Measurements from ENCODE around the gene MYL9. TPM values are rescaled to one million over a fixed set of nuclear protein-coding genes. Genes with fewer than 3 reads are reported as not detected.

The MYL9 gene
- total RNA-seq, 4 donors from 2014 or later = 156 to 974 (median 332) TPM

DNA sequence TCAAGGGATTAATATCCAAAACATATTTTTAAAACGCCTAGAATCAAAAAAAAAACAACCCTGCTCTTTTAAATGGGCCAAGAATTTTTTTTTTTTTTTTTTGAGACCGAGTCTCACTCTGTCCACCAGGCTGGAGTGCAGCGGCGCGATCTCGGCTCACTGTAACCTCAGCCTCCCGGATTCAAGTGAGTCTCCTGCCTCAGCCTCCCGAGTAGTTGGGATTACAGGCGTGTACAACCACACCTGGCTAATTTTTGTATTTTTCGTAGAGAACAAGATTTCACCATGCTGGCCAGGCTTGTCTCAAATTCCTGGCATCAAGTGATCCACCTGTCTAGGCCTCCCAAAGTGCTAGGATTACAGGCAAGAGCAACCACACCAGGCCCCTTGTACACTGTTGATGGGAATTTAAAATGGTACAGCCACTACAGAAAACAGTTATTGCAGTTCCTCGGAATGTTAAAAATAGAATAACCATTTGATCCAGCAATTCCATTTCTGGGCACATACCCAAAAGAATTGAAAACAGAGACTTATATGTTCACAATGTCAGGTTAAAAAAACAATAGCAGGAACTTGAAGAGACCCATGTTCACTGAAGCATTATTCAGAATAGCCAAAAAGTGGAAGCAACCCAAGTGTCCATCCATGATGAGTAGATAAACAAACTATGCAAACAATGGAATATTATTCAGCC, 3.1 kb upstream of the MYL9 start:
- DNase-seq = no peak
- H3K9me3 ChIP-seq = no peaks in the 10 kb centered on the region
- H3K4me1 ChIP-seq = peaks cover 0 to 9% (median 8%) of the 10 kb centered on the region in 4 donors
- WGBS, 2 donors (ENCODE audit: low coverage in 1 of 2) = 83 to 84% methylated on average over 11 of the region's 11 CpGs
- intact Hi-C loops (cut with DNase I; ENCODE audit: low total_unique reads) = no loop called here
- H3K4me3 ChIP-seq = no peak overlapping the region
- TF ChIP-seq POLR2AphosphoS5 (IDR thresholded peaks at IDR 0.05) (no peak), EP300 (IDR thresholded peaks at IDR 0.05; ENCODE audit: low read depth) (no peak), POLR2A (IDR thresholded peaks at IDR 0.05) (no peak)
- TF ChIP-seq, protein P1, sequence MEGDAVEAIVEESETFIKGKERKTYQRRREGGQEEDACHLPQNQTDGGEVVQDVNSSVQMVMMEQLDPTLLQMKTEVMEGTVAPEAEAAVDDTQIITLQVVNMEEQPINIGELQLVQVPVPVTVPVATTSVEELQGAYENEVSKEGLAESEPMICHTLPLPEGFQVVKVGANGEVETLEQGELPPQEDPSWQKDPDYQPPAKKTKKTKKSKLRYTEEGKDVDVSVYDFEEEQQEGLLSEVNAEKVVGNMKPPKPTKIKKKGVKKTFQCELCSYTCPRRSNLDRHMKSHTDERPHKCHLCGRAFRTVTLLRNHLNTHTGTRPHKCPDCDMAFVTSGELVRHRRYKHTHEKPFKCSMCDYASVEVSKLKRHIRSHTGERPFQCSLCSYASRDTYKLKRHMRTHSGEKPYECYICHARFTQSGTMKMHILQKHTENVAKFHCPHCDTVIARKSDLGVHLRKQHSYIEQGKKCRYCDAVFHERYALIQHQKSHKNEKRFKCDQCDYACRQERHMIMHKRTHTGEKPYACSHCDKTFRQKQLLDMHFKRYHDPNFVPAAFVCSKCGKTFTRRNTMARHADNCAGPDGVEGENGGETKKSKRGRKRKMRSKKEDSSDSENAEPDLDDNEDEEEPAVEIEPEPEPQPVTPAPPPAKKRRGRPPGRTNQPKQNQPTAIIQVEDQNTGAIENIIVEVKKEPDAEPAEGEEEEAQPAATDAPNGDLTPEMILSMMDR (IDR thresholded peaks at IDR 0.05) = peak in 1 of 5 experiments; percentile 22
- H3K36me3 ChIP-seq = no peaks in the 10 kb centered on the region
- peak overlapping the region; percentile 47 to 99 (median 90) for H3K27ac ChIP-seq
- H3K27me3 ChIP-seq = no peaks in the 10 kb centered on the region
- in situ Hi-C loops (cut with MboI; ENCODE audit: low pct_ligation_motif_present in 1 of 4, low pct_unique_long_range_greater_than_20kb in 1 of 4, low sequenced_read_pairs in 3 of 4) = no loop called here

DNA sequence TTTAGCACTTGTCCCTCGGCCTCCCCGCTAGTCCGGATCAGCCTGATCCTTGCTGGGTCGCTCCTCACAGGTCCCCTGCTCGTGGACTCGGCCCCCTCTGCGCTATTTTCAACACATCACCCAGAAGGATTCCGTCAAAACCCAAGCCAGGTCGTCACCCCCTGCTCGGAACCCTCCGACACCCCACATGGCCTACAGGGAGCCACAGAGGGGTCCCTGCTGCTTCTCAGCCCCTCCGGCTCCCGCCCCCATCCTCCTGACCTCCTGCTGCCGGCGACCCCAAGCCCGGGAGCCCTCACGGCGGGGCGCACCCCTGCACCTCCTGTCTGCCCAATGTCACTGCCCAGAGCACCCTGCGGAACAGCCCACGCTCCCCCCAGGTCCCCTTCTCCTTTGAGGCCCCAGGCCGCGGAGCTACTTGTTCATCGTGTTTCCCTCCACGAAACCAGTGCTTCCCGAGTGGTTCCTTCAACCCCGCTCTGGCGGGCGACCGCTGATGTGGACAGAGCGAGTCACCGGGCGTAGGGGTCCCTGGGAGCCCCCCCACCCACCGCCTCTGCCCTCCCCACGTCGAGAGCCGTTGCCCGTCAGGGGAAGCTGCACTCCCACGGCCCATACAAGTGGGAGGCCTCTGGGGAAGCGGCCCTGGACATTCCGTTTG, 638 bp upstream of the MYL9 start:
- Histone ChIP-seq H3K4me1 (peaks cover 3 to 25% (median 13%) of the 10 kb centered on the region in 4 donors), H3K4me3 (peak overlapping the region; percentile 56 to 89 (median 58)), H3K36me3 (no peaks in the 10 kb centered on the region), H3K27ac (peak overlapping the region; percentile 80 to 99 (median 90)), H3K27me3 (no peaks in the 10 kb centered on the region), H3K9me3 (no peaks in the 10 kb centered on the region)
- in situ Hi-C loops (cut with MboI; ENCODE audit: low pct_ligation_motif_present in 1 of 4, low pct_unique_long_range_greater_than_20kb in 1 of 4, low sequenced_read_pairs in 3 of 4) = no loop called here
- intact Hi-C loops (cut with DNase I; ENCODE audit: low total_unique reads) = loop anchor here (5.0 kb wide), 1 partner anchor 78 kb away; no protein-coding TSS in a partner anchor
- TF ChIP-seq, protein P1 (IDR thresholded peaks at IDR 0.05) = no peak
- no peak for TF ChIP-seq EP300 (IDR thresholded peaks at IDR 0.05; ENCODE audit: low read depth)
- no peak for TF ChIP-seq POLR2AphosphoS5 (IDR thresholded peaks at IDR 0.05)
- TF ChIP-seq POLR2A (IDR thresholded peaks at IDR 0.05) = no peak
- DNase-seq = no peak
- 53 to 64% methylated on average over 7 to 37 of the region's 41 CpGs for WGBS, 2 donors (ENCODE audit: low coverage in 1 of 2)

DNA sequence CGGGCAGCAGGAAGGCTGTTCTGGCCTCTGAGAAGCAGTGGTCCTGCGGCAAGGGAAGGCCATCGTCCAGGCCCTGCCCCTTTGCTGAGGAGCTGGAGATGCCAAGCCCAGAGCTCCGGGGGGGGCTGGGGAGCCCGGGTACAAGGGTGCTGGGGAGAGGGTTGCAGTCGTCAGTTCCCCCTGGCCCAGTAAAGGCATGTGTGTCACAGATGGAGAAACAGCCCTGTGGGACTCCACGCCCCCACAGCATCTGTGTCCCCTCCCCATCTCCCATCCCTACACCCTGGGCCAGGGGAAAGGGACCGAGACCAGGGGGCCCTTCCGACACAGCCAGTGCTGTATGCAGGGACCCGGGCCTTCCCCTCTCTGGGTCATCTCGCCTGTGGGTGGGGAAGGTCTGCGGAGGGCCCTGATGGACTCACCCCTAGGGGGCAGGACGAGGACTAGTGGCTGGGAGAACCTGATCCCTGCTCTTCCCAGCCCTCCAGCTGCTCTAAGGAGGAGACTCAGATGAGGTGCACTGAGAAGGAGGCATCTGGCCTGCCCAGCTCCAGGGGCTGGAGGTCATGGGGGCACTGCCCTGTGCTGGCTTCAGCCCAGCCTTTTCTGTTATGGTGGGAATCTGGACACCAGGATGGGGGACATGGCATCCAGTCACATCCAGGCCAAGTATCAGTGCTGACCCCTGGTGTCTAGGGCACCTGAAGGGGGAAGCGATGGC, 609 bp downstream of the MYL9 start:
- H3K27me3 ChIP-seq = no peaks in the 10 kb centered on the region
- intact Hi-C loops (cut with DNase I; ENCODE audit: low total_unique reads) = loop anchor here (5.0 kb wide), 1 partner anchor 80 kb away; no protein-coding TSS in a partner anchor
- peak; percentile 38 for DNase-seq
- H3K4me3 ChIP-seq = peak overlapping the region; percentile 56 to 89 (median 58)
- H3K36me3 ChIP-seq = no peaks in the 10 kb centered on the region
- WGBS, 2 donors (ENCODE audit: low coverage in 1 of 2) = 46% methylated on average over 13 of the region's 14 CpGs; no CpG with 5 or more reads in 1 of the 2 donors
- H3K4me1 ChIP-seq = peaks cover 3 to 25% (median 15%) of the 10 kb centered on the region in 4 donors
- H3K27ac ChIP-seq = peak overlapping the region; percentile 80 to 99 (median 90)
- TF ChIP-seq POLR2A (IDR thresholded peaks at IDR 0.05) (no peak), POLR2AphosphoS5 (IDR thresholded peaks at IDR 0.05) (peak in 2 of 3 donors; percentile 9 to 25), EP300 (IDR thresholded peaks at IDR 0.05; ENCODE audit: low read depth) (no peak)
- TF ChIP-seq, protein P1 (IDR thresholded peaks at IDR 0.05) = peak; percentile 38 to 56 (median 41)
- in situ Hi-C loops (cut with MboI; ENCODE audit: low pct_ligation_motif_present in 1 of 4, low pct_unique_long_range_greater_than_20kb in 1 of 4, low sequenced_read_pairs in 3 of 4) = no loop called here
- H3K9me3 ChIP-seq = no peaks in the 10 kb centered on the region

Measured in transverse colon (tissue), 4 donors.